HG02571 (cell line): ENCODE measurements around the gene TMEM121B.
A peak's percentile ranks its signal among the peaks of the same experiment; 100 is the strongest.
"Not testable (repeated sequence)": the region's sequence is repeated elsewhere in the genome, so short reads cannot be mapped to it uniquely, and the experiment has no call there.

ENCODE experiments used
- ATAC-seq: cut with Tn5 transposase; IDR thresholded peaks from one replicate; pipeline ENCODE4 v1.9.1; 2021; ENCODE audit warnings: mild to moderate bottlenecking, moderate library complexity; ENCODE audit not compliant: unreplicated experiment

Gene TMEM121B

DNA sequence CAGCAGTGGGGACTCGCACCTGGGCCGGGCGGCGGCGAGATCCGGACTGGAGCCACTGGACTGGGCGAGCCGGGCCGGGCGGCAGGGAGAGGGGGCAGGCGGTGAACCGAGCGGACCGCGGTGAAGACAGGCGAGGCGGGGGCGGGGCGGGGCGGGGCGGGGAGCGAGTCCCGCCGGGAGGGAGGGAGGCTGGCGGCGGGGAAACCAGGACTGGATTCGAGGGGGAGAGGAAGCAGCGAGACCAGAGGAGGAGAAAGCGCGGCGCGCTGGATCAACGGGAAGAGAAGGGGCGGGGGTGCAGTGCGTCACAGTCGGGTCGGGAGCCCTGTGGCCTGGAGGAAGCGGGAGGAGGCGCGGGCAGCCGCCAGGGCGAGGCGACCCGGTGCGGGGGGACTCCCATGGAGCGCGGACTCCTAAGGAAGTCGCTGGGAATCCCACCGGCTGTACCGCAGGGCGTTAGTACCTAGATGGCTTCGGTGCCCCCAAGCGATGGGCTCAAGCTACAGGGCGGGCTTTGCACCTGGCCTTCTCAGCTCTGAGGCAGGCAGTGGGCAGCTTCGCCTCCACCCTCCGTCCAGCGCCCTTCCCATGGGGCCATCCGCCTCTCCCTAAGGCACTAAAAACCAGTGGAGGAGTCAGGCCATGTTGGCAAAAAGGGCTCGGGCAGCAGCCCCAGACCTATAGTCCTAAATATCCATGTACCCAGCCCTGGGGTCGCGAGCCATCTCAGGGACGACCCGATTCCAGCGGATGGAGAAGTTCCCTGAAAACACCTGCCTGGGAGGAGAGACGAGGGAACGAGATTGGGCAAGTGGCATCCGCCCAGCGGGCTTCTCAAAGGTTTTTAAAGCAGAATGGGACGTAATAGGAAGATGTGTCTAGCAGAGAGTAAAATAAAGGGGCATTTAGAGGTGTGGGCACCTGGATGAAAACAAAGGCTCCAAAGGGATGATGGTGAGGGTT is at the start of gene TMEM121B:
Gene TMEM121B (minus strand): TSS at position 128 of the 963 bp plus-strand sequence. CDS start 233 bp downstream, outside the sequence.
- ATAC-seq, result no peak

DNA sequence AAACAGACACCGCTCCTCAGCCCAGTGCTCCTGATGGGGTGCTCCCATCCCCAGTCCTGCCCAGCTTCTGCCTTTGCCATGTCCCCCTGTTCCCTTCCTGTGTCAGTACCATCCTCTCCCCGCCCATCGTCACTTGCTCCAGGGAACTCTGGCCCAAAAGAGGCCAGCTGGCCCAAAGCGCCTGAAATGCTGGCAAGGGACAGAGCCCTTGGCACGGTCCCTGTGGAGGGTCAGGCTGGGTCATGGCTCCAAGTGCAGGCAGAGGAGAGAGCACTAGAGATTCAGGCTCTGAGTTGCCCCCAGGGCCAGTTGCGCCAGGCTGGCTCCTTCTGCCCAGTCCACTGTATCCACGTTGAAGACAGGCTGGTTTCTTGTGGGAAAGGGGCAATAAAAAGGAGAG is 46.3 kb upstream of the TMEM121B start:
- ATAC-seq, result no peak

DNA sequence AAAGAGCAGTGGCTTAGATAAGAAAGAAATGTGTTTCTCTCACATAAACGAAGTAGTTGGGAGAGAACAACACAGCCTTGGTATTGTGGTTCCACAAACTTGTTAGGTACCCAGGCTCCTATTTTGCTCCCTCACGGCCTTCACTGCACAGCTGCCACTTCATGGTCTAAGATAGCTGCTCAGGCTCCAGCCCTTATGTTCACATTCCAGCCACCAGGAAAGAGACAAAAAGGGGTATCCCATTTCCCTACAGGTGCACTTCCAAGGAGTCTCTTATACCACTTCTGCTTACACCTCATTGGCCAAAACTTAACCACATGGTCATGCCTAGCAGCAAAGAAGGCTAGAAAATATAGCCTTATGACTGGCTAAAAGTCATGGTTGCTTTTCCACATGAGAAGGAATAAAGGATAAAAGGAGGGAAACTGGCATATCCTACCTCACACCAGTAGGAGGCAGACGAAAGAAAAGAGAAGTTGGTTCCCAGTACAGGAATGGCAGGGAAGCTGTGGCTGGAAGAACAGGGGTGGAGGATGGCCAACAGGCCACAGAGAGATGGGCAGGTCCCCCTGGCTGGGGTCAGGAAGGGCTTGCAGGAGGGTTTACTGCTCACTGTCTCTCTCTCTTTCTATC is 43.3 kb upstream of the TMEM121B start:
- ATAC-seq, result no peak

DNA sequence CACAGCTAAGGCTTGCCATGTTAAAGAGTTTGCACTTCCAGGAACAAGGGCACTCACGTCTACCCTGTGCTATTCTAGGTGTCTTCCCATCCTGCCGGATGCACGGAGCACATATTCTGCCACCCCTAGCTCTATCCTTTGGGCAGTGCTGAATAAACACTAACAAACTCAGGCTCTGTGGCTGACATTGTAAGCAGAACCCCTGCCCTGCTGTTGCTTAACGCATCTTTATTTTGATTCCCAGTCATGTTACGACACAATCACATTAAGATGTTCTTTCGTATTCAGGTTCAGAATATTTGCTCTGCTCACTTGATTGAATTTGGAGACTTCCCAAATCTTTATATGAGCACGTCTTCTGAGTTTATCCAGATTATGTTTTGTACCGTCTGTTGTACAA is 41.6 kb upstream of the TMEM121B start:
- ATAC-seq, result no peak

DNA sequence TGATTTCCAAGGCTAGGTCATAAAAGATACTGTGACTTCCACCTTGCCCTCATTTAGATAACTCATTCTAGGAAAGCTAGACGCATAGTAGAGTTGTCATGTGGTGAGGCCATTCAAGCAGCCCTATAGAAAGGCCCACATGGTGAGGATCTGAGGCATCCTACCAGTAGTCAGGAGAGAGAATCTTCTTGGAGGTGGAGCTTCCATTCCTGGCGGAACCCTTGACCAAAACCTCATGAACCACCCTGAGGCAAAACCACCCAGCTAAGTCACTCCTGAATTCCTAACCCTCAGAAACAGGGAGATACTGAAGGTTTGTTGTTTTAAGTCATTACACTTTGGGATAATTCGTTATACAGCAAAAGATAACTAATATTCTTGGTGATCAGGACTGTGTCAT is 40.8 kb upstream of the TMEM121B start:
- ATAC-seq, result no peak

DNA sequence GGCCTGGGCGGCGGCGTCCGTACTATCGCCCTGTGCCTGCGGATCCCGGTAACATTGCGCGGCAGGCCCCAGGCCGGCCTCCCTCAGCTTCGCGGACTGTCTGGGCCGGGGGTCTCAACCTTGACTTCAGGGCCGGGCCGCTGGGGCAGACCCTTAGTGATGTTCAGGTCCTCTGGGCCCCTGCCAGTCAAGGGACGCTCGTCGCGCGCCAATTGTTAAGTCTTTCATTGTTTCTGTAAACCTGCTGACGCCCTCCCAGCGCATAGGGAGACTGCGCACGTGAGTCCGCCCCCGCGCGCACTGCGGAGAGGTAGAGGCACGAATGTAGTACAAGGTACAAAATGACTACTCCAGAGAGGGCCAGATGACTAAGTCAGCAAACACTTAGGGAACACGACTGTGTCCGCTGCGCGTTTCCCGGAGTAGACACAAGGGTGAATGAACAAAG is 38.4 kb upstream of the TMEM121B start:
- ATAC-seq, result peak; percentile 29

DNA sequence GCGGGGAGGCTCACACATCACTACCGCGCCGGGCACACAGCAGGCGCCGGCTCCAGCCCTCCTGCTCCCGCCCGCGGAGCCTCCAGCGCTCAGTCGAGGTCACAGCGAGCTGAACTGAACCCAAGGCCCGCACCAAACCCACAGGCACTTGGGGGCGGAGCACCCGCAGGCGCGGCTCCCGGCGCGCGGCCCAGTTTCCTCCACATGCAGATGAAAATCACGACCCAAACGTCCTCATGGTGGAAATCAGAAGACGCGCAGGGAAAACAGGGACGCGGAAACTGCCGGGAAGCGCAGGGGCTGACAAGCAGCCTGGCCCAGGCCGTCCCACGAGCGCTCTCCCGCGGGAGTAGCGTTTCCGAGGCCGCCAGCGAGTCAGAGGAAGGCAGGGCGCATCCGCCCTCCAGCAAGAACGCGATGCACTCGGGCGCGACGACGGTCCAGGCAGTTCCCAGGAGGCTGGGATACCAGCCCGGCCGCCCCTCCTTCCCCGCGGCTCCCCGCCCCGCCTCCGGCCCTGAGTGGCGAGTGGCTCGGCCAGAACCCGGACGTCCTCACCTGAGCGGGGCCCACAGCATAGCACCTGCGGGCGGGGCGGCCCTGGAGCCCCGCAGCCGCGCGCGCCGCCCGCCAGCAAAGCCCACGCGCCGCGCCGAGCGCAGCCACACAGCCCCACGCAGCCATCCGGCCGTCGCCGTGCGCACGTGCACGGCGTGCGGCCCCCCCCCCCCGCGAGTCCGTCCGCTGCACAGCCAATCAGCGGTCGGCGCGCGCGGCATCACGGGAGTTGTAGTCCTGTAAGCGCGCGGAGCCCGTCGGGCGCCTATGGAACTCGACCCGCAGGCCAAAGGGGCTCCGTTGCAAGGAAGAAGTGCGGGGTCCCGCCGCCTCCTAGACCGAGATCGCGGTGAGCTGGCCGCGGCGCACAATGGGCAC is 37.7 kb upstream of the TMEM121B start, which contains the start of gene HDHD5:
Gene HDHD5 (minus strand): TSS at position 710 of the 936 bp plus-strand sequence. CDS start 26 bp downstream, at position 684.
- peak; percentile 62 for ATAC-seq

DNA sequence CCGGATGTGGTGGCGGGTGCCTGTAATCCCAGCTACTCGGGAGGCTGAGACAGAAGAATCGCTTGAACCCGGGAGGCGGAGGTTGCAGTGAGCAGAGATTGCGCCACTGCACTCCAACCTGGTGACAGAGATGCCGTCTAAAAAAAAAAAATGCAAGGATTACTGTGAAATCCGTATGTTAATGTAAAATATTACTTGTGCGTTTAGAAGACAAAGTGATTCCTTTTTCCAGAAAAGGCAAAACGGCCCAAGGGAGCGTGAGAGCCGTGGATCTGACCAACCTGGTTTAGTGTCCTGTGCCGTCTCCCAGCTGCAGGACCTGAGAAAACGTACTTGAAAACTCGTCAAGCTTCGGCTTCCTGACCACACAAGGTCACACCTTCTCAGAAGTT is 37.0 kb upstream of the TMEM121B start:
- no peak for ATAC-seq

DNA sequence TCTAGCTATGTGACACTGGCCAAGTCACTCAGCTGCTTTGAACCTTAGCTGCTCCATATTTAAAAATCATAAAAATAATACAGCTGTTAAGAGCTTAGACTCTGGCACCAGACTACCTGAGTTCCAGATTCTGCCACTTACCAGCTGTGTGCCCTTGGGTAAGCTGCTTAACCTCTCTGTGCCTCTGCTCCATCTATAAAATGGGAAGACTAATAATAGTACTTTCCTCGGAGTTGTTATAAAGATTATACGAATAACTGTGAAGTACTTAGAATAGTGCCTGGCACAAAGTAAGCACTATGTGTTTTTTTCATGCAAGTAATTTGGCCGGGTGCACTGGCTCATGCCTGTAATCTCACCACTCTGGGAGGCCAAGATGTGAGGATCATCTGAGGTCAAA is 36.6 kb upstream of the TMEM121B start:
- no peak for ATAC-seq

DNA sequence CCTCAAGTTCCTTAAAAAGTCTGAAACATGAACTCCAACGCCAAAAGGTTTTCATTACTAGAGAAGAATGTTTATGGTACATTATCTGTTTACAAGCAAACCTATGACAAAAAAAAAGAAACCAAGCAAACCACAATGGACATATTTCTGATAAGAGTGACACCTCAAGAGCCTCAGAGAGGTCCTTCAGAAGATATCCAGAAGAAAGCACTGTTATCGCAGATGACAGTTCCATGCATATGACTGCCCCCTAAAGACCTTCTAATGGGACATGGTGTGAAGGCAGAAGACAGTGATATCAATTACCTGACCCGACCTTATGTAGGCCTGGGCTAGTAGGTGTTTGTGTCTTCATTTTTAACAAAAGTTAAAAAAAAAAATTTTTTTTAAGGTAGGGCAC is 34.8 kb upstream of the TMEM121B start:
- ATAC-seq, result no peak

DNA sequence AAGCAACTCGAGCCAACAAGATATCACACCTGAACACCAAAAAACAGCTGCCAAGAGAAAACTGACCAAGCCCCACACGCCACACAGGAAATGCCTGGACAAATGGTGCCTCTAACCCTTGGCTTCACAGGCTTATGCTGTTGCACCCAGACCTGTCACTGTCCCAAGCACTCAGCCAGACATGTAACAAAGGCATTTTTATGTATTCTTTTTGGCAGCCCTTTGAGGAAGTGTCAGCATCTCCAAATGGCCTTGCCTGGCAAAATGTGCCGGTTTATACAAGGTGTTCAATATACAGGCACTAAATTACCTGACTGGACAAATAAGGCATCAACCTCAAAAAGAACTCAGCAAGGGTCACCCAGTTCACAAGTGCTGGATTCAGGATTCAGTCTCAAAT is 31.8 kb upstream of the TMEM121B start:
- ATAC-seq, result no peak

DNA sequence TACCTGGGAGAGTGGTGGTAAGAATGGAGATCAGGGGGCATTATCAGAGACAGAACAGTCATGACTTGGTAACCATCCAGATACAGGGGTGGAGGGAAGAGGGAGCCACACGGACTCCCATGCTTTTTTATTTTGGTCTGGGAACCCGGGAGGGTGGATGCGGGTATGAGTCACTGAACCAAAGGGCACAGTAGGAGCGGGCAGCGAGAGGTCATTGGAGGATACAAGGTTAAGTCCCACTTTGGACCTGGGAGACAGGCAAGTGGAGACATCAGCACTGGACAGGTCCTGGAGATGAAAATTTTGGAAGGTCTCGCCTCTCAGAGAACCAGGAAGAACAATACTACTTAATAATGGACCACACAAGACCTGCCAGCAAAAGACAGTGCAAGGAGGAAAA is 31.2 kb upstream of the TMEM121B start:
- no peak for ATAC-seq

DNA sequence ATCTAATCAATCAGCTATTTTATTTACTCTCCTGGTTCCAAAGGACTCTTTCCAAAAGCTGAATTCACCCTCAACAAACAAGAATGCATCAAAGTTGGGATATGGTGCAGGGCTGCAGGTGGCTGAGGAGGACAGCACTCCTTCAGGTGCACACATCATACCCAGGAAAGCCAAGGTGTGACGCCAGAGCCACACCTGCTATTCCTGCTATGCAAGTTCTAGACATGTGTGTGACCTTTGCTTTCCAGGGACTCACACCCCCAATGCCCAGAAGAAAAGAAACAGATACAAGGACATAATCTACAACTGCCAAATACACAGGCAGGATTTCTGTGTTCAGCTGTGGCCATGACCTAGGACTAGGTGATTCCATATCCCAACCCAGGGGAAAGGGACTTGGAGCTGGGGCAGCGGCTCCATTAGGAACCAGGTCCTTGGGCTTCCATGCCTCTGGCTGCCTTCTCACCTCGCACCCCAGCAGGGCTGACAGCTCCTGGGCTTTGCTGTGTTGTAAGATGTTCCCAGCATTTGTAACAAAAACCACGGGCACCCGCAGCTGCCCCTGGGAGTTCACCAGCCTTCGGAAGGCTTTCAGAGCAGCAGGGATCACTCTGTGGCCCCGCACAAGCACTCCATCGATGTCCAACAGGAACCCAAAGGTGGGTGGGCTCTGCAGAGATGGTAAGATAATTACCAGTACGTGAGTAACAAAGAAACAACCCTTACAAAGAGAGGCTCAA is 28.1 kb upstream of the TMEM121B start:
- ATAC-seq, result no peak

DNA sequence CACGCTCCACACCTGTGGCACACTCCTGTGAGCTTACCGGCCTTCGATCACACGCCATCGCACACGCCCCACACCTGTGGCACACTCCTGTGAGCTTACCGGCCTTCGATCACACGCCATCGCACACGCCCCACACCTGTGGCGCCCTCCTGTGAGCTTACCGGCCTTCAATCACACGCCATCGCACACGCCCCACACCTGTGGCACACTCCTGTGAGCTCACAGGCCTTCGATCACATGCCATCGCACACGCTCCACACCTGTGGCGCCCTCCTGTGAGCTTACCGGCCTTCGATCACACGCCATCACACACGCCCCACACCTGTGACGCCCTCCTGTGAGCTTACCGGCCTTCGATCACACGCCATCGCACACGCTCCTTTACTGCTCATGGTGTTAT is 26.3 kb upstream of the TMEM121B start:
- ATAC-seq, result not testable (repeated sequence)

DNA sequence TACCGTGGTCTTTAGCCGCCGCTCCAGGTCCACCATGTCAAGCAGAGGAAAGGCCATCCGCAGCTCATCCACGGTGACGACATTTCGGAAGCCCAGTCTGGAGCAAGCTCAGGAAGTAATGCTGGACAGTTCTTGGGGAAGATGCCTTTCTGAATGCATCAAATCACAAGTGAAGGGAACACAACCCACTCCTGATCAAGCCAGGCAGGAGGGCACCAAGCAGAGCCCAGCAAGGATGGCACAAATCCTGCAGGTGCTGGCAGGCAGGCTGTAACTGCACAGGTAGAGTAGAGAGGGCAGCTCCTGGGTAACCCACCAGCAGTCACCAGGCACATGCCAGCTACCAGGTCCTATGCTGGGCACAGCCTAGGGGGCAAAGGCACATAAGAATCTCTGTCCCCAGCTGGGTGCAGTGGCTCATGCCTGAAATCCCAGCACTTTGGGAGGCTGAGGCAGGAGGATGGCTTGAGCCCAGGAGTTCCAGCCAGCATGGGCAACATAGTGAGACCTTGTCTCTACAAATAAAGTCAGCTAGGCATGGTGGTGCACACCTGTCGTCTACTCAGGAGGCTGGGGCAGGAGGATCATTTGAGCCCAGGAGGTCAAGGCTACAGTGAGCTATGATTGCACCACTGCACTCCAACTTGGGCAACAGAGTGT is 24.0 kb upstream of the TMEM121B start:
- ATAC-seq, result no peak

DNA sequence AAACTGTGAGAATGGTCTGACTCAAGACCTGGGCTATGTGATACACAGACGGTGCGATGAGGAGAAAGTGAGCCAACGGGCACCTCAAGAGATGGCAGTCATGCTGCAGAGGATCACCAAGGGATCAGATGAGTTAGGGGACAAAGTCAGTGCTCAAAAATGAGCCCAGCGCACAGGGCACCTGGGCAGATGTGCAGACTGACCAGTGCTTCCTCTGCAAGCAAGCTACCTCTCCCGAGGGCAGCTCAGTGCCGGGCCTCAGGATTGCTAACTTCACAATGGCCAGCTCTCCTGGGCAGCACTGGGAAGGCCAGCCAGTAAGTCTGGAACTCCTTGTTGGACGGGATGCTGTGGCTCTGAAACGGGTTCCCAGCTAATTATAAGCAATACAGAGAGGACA is 22.7 kb upstream of the TMEM121B start:
- no peak for ATAC-seq

DNA sequence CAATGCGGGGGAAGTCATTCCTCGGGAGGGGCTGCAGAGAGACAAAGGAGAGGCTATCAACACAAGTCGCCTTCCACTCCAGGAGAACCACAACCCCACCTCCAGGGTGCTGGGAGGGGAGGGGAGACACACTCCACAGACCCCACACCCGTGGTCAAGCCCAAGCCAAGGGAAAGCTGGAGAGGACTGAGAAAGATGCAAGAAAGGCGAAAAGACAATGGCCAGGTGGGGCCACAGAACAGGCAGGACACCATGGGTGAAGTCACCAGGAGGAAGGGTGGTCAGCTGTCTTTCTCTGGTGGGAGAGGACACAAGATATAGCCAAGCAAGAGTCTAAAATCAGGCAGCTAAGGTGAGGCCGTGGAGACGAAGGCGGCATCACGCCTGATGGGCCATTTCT is 21.9 kb upstream of the TMEM121B start:
- ATAC-seq, result no peak

DNA sequence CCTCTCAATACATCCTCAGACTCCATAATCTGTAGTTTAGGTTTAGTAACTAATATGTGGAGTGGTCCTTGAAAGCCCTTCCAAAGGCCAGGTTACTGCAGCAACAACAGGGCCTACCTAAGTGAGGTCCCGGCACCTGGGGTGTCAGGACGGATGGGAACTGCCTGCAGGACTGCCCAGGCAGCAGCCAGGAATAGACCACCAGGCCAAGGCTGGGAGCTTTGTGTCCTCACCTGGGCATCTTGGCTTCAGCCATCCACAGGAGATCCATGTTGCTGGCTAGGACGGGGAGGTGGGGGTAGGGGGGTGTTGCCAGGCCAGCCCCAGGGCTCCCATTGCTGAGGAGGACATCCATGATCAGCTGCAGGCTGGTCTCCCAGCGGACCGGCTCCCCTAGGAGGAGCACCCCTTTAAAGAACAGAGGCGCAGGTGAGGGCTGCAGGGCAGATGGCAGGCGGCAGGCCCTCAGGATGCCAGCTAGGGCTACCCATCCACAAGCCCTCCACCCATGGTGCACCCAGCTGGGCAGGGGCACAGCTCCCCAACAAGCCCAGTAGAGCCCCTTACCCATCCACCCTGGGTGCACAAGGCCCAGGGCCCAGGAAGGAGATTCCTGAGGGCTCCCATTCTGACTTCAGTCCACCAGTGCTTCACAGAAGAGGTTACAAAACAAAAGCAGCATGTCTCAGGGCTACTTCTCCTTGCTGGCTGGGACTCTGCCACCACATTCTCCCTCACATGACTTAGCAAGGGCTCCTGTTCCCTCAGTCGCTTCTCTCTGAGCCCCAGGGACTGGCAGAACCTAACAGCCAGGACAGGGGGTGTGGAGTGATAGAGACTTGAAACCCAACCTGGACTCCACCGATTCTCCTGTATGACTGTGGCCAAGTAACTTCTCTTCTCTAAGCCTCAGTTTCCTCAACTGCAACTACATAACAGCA is 19.9 kb upstream of the TMEM121B start:
- ATAC-seq, result no peak

DNA sequence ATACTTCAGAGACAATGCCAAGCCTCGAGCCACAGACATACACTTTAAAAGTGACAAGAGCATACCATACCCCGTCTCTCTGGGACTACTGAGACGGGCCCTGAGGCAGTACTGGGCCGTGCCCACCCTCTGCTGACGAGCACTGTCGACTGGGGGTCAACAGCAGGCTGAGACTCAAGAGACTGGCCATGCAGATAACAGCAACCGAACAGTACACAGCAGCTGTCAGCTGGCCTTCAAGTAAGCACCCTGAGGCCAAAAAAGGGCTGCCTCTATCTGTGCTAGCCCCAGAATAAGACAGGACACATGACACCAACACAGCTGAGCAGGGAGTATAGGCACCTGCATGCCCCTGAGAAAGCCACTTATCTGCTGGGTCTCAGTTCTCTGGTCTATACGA is 18.9 kb upstream of the TMEM121B start:
- ATAC-seq, result no peak
